GM21825 (cell line): Measurements from ENCODE around the gene EPC1.
"Not testable (repeated sequence)": the region's sequence is repeated elsewhere in the genome, so short reads cannot be mapped to it uniquely, and the experiment has no call there.

Experiments used
- ATAC-seq: cut with Tn5 transposase; IDR thresholded peaks from one replicate; pipeline ENCODE4 v1.9.1; 2021; ENCODE audit warnings: mild to moderate bottlenecking, moderate library complexity; ENCODE audit not compliant: unreplicated experiment

The EPC1 gene, protein sequence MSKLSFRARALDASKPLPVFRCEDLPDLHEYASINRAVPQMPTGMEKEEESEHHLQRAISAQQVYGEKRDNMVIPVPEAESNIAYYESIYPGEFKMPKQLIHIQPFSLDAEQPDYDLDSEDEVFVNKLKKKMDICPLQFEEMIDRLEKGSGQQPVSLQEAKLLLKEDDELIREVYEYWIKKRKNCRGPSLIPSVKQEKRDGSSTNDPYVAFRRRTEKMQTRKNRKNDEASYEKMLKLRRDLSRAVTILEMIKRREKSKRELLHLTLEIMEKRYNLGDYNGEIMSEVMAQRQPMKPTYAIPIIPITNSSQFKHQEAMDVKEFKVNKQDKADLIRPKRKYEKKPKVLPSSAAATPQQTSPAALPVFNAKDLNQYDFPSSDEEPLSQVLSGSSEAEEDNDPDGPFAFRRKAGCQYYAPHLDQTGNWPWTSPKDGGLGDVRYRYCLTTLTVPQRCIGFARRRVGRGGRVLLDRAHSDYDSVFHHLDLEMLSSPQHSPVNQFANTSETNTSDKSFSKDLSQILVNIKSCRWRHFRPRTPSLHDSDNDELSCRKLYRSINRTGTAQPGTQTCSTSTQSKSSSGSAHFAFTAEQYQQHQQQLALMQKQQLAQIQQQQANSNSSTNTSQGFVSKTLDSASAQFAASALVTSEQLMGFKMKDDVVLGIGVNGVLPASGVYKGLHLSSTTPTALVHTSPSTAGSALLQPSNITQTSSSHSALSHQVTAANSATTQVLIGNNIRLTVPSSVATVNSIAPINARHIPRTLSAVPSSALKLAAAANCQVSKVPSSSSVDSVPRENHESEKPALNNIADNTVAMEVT

DNA sequence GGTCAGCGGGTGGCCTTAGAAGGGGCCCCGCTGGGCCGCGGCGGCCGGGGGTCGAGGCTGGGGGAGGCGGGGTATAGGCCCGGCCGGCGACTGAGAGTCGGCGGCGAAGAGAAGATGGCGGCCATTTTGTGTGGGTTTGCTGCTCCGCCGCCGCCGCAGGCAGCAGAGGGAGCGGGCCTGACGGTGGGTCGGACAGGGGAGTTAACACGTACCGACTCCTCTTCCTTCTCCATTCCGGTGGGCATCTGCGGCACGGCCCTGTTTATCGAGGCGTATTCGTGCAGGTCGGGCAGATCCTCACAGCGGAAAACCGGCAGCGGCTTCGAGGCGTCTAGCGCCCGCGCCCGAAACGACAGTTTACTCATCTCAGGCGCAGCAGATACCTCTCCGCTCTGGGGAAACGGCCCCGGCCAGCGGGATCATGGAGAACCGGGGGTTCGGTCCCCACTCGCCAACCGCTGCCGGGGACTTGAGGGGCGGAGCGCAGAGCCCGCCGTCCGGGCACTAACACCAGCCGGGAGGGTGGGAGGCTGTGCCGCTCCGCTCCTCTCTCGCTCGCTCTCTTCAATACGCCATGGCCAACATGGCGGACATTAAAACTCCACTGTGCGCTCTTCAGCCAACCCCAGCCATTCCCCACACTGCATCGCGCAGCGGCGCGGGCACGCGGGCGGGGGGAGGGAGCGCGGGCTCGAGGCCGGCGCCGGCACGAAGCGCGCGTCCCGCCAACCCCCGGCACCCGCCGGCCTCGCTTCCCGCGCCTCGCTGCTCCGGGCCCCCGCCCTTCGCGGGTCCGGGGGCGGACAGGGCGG, at the start of gene EPC1:
Gene EPC1, minus strand, starts transcription at position 608 of the 812 bp plus-strand sequence. Its CDS starts 243 bp downstream, at position 365.
- ATAC-seq = peak; percentile 59

DNA sequence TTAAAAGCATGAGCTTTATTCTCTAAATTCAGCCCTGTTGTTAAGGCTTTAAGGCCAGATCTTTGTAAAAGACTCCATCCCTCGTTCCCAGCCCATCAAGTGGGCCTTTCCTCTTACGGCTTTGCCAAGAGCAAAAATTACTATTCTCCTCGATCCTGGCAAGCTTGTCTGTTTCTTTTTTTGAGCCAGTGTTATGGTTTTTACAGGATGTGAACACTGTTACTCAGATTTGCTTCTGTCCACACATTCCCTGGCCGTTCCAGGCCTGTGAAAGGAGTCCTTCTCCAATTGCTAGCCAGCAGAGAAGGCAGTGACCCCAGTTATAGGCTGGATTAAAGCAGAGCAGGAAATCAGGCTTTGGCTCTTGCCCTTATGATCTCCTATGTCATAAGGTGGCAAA, 47.0 kb upstream of the EPC1 start:
- no peak for ATAC-seq

DNA sequence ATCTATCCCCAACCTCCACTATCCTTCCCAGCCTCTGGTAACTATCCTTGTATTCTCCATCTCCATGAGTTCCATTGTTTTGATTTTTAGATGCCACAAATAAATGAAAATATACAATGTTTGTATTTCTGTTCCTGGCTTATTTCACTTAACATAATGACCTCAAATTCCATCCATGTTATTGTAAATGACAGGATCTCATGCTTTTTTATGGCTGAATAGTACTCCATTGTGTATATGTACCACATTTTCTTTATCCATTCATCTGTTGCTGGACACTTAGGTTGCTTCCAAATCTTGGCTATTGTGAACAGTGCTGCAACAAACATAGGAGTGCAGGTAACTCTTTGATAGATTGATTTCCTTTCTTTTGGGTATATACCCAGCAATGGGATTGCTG, 45.3 kb upstream of the EPC1 start:
- ATAC-seq = not testable (repeated sequence)

DNA sequence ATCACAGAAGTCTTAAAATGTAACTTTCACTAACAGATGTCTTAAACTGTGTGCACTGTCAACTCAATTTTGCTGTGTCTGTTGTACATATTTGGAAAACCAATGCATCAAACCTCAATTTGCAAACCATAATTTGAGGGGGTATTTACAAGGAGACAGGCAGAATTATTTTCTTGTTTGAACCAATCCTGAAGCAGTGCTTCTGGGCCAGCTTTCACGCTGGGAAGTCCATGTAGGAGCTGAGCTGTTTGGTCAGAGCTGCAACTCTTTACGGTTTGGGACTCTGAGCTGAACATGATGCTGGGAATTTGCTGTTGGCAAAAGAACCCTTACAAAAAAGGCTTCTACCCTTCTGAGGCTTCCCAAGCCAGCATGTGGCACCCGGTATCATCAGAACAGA, 43.2 kb upstream of the EPC1 start:
- no peak for ATAC-seq

DNA sequence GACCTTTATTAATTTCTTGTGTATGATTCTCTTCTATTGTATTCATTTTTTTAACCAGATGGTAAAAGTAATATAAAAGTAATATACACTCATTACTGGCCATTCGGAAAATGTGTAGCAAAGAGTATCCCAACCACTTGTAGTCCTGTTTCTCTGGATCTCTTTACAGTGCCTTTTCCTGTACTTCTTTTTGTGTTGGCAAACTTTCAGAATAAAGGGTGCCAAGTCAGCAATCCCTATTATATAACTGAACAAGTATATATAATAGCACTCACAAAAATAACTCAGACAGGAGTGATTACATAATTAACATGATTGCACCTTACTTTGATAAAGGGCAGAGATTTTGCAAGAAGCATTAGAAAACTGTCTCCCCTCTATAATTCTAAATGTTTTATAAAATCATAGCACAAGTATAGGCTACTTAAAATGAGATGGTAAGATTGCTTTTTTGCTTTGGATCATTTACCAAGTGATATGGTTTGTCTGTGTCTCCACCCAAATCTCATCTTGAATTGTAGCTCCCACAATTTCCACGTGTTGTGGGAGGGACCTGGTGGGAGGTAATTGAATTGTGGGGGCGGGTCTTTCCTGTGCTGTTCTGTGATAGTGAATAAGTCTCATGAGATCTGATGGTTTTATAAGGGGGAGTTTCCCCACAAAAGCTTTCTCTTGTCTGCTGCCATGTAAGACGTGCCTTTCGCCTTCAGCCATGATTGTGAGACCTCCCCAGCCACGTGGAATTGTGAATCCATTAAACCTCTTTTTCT, 41.5 kb upstream of the EPC1 start:
- ATAC-seq = no peak

DNA sequence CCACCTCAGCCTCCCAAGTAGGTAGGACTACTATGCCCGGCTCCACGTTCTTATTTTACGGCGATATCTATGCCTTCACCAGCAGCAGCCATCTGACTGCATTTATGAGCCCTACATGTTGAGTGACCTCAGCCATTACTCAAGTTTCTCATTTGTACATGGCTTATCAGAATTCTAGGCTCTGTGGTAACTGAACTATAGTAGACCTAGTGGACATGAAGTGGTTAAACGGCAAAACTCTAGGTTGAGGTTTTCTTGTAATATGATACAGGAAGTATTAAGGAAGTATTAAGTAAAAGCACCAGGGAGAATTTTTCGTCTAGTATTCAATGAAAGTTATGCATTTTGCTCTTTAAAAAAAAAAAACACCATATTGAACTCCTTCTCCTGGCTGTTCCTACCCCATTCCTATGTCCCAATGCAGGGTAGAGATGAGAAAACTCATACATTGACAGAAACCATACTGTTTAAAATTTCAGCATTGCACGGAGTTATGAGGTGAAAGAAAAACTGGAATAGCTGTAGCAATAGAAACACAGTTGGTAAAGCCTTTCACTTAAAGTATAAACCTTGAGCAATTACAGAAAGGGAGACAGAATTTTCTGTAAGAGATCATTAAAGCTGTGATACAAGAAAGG, 39.8 kb upstream of the EPC1 start:
- no peak for ATAC-seq

DNA sequence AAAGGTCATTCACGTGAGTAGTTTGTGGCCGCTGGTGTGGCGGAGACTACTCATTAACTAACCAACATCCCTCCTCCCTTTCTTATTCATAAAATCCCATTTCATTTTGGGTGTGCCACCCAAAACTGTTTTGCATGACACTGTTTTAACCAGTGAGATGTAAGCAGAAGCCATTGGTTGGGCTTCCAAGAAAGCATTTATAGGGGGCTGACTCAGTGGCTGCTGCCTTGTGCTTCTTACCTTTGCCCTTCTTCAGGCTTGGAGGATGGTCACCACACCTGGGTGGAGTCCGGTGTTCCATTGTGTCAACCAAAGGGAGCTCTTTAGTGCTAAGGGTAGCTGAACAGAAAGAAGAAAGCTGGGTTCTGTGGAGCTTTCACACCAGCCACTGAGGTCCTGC, 37.2 kb upstream of the EPC1 start:
- no peak for ATAC-seq

DNA sequence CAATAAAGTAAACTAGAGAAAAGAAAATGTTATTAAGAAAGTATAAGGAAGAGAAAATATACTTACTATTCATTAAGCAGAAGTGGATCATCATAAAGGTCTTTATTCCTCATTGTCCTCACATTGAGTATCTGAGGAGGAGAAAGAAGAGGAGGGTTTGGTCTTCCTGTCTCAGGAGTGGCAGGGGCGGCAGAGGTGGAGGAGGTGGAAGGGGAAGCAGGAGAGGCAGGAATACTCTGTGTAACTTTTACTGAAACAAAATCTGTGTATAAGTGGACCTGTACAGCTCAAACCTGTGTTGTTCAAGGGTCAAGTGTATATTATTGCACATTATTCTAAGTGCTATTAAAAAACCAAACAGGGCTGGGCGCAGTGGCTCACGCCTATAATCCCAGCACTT, 34.2 kb upstream of the EPC1 start:
- ATAC-seq = no peak

DNA sequence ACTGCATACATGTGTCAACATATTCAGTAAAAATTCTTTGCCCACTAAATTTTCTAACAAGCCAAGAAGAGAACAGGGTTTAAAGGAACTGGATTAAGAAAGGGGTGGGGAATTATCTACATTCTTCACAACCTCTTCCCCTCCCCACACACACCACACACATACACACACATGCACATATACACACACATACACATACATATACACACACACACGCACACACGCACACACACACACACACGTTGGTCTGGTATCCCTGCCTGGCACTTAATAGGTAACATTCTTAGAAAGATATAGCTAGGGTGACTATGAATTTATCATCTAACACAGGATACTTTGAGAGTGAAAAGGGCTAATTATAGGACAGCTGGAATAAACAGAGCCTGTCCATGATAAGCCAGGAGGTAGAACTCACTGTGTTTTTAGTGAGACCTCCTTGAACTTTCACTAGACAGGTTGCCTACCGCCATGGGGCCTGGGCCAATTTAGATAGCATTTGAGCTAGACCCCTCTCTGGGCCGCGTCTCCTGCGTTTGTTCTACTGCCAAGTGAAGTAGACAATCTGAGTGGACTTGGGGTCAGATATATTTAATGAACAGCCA, 33.1 kb upstream of the EPC1 start:
- ATAC-seq = no peak

DNA sequence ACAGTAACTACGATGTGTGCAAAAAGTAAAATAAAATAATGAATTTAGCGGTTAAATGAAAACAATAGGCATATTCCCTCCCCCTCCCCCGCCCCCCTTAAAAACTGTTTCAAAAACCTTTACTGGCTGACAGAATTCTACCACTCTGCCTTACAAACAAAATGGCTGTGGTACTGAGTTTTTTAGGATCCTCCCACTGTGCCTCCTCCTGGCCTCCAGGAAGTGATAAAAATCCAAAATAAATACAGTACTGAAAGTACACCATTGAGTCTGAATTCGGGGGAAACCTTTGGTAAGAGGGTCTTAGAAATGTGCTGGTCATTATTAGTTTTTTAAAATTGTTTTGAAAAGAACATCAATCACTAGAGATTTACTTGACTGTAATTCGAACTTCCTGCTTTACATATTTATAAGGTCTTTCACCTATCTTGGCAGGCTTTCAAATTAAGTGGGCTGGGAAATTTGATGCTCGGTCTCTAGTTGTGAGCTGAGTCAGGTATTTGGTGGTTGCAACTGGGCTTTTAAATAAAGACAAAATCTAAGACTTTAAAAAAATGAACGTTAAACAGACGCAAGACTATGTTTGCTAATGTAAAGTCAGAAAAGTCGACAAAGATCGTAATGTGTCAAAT, 32.5 kb upstream of the EPC1 start:
- ATAC-seq = no peak

DNA sequence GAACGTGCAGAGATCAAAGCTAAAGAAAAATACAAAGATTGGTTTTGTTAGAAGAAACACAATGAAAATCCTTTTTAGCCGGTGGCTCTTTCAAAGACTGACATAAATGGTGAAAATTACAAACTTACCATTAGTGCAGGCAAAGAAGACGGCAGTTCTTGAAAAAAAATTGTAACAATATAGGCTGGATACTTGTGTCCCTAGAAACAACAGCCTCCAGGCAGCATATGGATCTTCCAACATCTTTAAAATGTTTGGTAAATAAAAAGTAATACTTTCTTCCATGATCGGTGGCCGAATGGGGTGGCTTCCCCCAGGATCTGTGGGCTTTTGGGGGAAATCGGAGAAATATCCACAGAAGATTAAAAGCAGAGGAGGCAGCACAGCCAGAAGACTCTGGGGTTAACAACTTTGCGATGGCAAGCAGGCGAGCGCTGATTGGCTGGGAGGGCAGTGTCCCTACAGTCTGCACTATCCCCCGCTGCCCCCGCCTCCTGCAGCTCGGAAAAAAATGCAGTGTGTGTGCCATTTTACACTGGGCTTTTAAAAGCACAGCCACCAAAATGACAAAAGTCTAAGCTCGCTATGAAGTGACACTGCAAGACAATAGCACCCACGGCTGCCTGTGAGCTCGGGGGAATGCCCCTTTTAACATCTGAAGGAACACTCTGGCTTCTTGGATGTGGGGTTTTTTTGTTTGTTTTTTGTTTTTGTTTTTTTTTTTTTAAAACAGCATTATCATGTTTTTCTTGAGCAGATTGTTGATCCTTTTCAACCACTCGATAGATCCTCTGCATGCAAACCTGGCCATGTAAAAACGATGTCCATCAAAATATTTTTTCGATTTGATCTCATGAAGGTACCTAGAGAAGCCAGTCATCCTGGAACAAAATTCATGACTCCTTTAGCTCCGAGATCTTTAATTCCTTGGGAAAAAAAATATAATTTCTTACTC, 31.7 kb upstream of the EPC1 start:
- ATAC-seq = peak; percentile 96

DNA sequence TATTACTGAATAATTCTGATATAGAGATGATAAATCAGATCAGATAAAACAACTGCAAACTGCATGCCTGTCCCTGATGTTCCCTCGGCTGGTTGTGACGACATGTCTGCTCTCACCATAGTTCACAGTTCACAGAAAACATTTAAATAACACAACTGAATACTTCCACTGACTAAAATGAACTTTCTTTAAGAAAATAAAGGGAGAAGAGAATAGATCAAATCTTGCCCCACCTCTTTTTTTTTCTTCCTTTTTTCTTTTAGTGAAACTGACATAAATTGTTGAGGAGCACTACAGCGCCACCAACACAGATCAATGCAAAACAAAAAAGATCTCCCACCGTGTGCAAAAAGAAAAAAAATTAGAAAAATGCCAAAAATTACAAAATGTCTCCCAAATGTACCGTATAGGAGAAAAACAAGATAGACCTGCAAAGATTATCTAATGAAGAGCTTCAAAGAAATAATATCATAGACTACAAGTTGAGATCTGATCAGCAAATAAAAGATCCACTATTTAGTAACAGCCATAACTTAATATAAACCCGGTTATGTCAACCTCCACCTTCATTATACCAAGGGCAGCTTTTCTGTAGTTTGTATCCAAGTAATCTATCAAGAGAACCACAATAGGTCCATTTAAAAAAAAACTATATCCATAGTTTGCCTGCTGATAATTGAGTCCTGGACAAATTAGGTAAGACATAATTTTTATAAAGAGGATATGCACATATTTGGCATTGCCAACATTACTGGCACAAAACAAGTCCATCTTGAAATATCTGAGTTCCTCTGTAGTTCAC, 30.7 kb upstream of the EPC1 start:
- peak; percentile 36 for ATAC-seq

DNA sequence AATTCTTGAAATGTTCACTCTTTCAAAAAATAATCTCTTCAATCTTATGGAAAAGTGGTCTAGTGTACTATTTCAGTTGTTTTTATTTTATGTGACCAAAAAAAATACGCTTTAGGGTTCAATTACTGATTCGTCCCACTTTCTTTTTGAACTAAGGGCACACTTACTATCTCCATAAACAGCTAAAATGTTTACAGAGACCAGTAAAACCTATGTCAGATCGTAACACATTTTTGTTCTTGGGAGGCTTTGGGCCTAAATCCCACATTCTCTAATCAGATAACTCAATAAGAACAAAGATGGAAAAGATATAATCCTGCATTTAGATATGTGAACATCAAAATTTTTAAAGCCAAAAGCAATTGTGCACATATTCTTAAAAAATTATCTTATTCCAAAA, 29.8 kb upstream of the EPC1 start:
- ATAC-seq = no peak

DNA sequence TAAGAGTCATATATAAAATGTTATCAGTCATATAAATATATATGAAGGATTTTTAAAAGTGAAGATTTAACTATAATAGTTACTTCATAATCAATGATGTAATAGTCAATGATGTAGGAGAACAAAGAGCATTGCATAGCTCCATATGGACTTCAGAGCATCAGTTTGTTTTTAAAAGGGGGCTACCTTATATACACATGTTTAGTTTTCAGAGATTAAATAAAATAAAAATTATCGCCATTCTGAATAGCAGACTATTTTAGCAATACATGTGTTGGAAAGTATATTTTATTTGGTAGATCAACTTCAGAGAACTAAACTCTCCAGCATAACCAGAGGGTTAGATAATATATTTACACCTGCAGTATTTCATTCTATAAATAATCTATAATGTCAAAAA, 29.1 kb upstream of the EPC1 start:
- no peak for ATAC-seq

DNA sequence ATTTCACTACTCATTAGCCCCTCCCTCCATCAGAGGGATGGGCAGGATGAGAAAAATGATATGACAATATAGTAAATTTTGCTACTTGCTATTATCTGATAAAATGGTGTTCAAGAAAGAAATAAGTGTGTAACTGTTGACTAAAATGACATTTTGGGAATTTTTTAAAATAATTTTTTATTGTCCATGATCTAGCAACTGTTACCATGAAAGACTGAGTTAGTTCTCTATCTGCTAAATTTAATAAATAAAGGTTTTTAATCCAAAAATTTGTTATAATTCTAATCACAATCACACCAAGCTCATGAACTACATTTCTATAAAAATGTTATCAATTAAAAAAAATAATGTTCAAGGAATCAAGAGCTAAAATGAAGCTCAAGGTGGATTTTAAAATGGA, 28.7 kb upstream of the EPC1 start:
- no peak for ATAC-seq

DNA sequence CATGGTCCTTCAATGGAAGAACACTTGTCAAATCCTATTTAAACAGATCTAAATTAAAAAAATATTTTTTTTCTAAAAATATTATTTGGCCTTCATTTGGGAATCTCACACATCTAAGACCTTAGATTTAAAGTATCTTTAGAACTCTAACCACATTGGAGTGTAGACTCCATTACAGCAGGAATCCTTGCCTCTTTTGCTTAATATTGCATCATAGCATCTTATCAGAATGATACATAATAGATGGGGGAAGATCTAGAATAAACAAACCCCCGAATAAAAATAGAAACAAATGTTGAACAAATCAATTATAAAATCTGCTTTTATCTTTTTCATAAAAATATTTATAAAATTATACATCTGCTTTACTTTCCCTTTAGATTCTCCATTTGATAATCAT, 27.6 kb upstream of the EPC1 start:
- ATAC-seq = no peak

DNA sequence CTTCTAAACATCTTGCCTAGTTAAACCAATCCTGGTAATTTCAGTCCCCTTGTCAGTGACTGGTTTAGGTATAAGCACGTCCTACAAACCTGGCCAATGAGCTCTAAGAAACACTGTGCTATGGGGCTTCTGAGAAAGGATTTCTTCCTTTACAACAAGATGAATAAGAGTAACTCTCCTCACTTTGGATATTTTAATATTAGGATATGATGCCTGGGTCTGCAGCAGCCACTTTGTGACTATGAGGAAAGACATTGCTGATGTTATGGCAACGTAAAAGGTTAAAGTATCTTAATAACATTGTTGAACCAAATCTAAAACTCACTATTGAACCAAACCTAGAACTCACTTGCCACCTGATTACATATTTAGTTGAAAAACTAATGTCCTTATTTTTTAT, 26.5 kb upstream of the EPC1 start:
- ATAC-seq = no peak
